SK-N-SH (cell line): ENCODE data around the gene ARAP1. TPM values are rescaled to one million over a fixed set of nuclear protein-coding genes. Genes with fewer than 3 reads are reported as not detected.

Source experiments
- CTCF ChIA-PET: fragments of 300-600, 350-600 bp; formaldehyde crosslinking; extraction: SDS; loops from one replicate; lab custom pipeline; 2021; lab: Yijun Ruan, JAX
- POLR2A ChIA-PET: fragments of 350-600 bp; sonication (Branson Sonifier 250); formaldehyde crosslinking; extraction: SDS; loops from one replicate; lab custom pipeline; 2020; ENCODE audit warnings: antibody characterized with exemption, inconsistent platforms; lab: Yijun Ruan, JAX
- DNase-seq: peaks from one replicate; pipeline ENCODE4 v3.0.0; 2012
- H2AFZ ChIP-seq: fragments of 200-600 bp; sonication (generic); 2 replicates; pipeline ENCODE4 v1.8.1; 2016; ENCODE audit warnings: antibody characterized with exemption, mild to moderate bottlenecking, low read depth
- H3F3A ChIP-seq: fragments of 200-600 bp; sonication (generic); replicated peaks from 2 replicates; pipeline ENCODE3; 2016; ENCODE audit warnings: antibody characterized with exemption, mild to moderate bottlenecking; ENCODE audit not compliant: insufficient read depth
- H3K27ac ChIP-seq, 2 experiments: fragments of 200-500 bp in 1 of 2; fragments of 200-600 bp in 1 of 2; sonication (Bioruptor generic) in 1 of 2; sonication (generic), shearing (Covaris generic) in 1 of 2; 2 replicates each; pipeline versions ENCODE4 v1.5.1 to v1.6.1; 2014 to 2016; ENCODE audit warnings: low read depth in 2 of 2, inconsistent platforms in 1 of 2, low read length in 1 of 2, mild to moderate bottlenecking in 1 of 2, mixed read lengths in 1 of 2
- H3K27me3 ChIP-seq: fragments of 200-600 bp; sonication (generic), shearing (Covaris generic); 2 replicates; pipeline ENCODE4 v1.6.1; 2016; ENCODE audit warnings: mixed run types; ENCODE audit not compliant: insufficient read depth
- H3K36me3 ChIP-seq, 2 experiments: fragments of 200-500 bp in 1 of 2; fragments of 200-600 bp in 1 of 2; sonication (Bioruptor generic) in 1 of 2; sonication (generic) in 1 of 2; replicated peaks in 1 of 2; 2 replicates each; pipeline versions ENCODE3 to v1.5.1; 2014 to 2016; ENCODE audit warnings: low read length in 1 of 2, mild to moderate bottlenecking in 1 of 2; ENCODE audit not compliant: insufficient read depth in 2 of 2, control insufficient read depth in 1 of 2
- H3K4me1 ChIP-seq, 2 experiments: fragments of 200-500 bp in 1 of 2; fragments of 200-600 bp in 1 of 2; sonication (Bioruptor generic) in 1 of 2; sonication (generic), shearing (Covaris generic) in 1 of 2; 2 replicates each; pipeline versions ENCODE4 v1.5.1 to v1.6.1; 2014 to 2016; ENCODE audit warnings: low read depth in 1 of 2, low read length in 1 of 2, mixed run types in 1 of 2; ENCODE audit not compliant: insufficient read depth in 2 of 2, control insufficient read depth in 1 of 2
- H3K4me2 ChIP-seq: fragments of 200-600 bp; sonication (generic), shearing (Covaris generic); 2 replicates; pipeline ENCODE4 v1.6.1; 2017; ENCODE audit warnings: mixed run types
- H3K4me3 ChIP-seq, 2 experiments: fragments of 200-500 bp in 1 of 2; fragments of 200-600 bp in 1 of 2; sonication (Bioruptor generic) in 1 of 2; sonication (generic), shearing (Covaris generic) in 1 of 2; 2 replicates each; pipeline versions ENCODE4 v1.5.1 to v1.8.1; 2014 to 2016; ENCODE audit warnings: low read depth in 2 of 2, inconsistent platforms in 1 of 2, low read length in 1 of 2, mild to moderate bottlenecking in 1 of 2, mixed read lengths in 1 of 2, moderate library complexity in 1 of 2
- H3K79me2 ChIP-seq: fragments of 200-600 bp; sonication (generic); 2 replicates; pipeline ENCODE4 v1.8.1; 2017; ENCODE audit warnings: mild to moderate bottlenecking; ENCODE audit not compliant: insufficient read depth
- H3K9ac ChIP-seq: fragments of 200-600 bp; sonication (generic); 2 replicates; pipeline ENCODE4 v1.6.1; 2017; ENCODE audit warnings: mixed run types
- H3K9me2 ChIP-seq: fragments of 200-600 bp; sonication (generic); 2 replicates; pipeline ENCODE4 v1.6.1; 2017; ENCODE audit warnings: mixed run types
- H3K9me3 ChIP-seq: fragments of 200-600 bp; sonication (generic); 2 replicates; pipeline ENCODE4 v1.6.1; 2017; ENCODE audit warnings: mixed run types, mild to moderate bottlenecking, moderate library complexity
- H4K20me1 ChIP-seq: fragments of 200-600 bp; sonication (generic); 2 replicates; pipeline ENCODE4 v1.6.1; 2017; ENCODE audit warnings: mild to moderate bottlenecking, mixed run types; ENCODE audit not compliant: insufficient read depth
- CHD2 ChIP-seq: fragments of 150-350 bp; IDR thresholded peaks from 2 replicates; pipeline ENCODE4 v1.6.1; 2018; ENCODE audit warnings: low read length; ENCODE audit not compliant: partially characterized antibody
- EZH2phosphoT487 ChIP-seq: fragments of 200-600 bp; sonication (generic); IDR thresholded peaks from 2 replicates; pipeline ENCODE4 v1.6.1; 2017; ENCODE audit warnings: low read depth, mixed run types, mild to moderate bottlenecking, antibody characterized with exemption, moderate library complexity, borderline replicate concordance
- FOSL2 ChIP-seq: IDR thresholded peaks from 2 replicates; pipeline ENCODE4 v1.4.0; 2012; ENCODE audit warnings: low read depth, mild to moderate bottlenecking, moderate library complexity, borderline replicate concordance
- FOXJ3 ChIP-seq: sonication (generic); formaldehyde crosslinking; IDR thresholded peaks from 2 replicates; pipeline ENCODE4 v1.5.1; 2020; ENCODE audit warnings: mild to moderate bottlenecking, missing genetic modification reagents
- GABPA ChIP-seq: IDR thresholded peaks from 2 replicates; pipeline ENCODE4 v1.4.0; 2012; ENCODE audit warnings: low read depth, mild to moderate bottlenecking
- JUND ChIP-seq: IDR thresholded peaks from 2 replicates; pipeline ENCODE4 v1.4.0; 2012
- NFIC ChIP-seq: IDR thresholded peaks from 2 replicates; pipeline ENCODE4 v1.4.0; 2012; ENCODE audit warnings: borderline replicate concordance
- NRF1 ChIP-seq: IDR thresholded peaks from 2 replicates; pipeline ENCODE4 v1.6.1; 2012; ENCODE audit warnings: low read depth, mild to moderate bottlenecking, low read length
- POLR2AphosphoS5 ChIP-seq: IDR thresholded peaks from 2 replicates; pipeline ENCODE4 v1.6.1; 2012; ENCODE audit warnings: low read depth, low read length
- RCOR1 ChIP-seq: fragments of 150-350 bp; IDR thresholded peaks from 2 replicates; pipeline ENCODE4 v1.6.1; 2017; ENCODE audit warnings: antibody characterized with exemption, low read length
- RXRA ChIP-seq: IDR thresholded peaks from 2 replicates; pipeline ENCODE4 v1.4.0; 2012; ENCODE audit warnings: low read depth, mild to moderate bottlenecking, borderline replicate concordance
- SIN3A ChIP-seq: IDR thresholded peaks from 2 replicates; pipeline ENCODE4 v1.6.1; 2012; ENCODE audit warnings: low read depth, mild to moderate bottlenecking, low read length, moderate library complexity, borderline replicate concordance
- SMC3 ChIP-seq: IDR thresholded peaks from 2 replicates; pipeline ENCODE4 v1.6.1; 2012; ENCODE audit warnings: low read depth, low read length, improper control_type of control experiment
- TAF1 ChIP-seq: IDR thresholded peaks from 2 replicates; pipeline ENCODE4 v1.6.1; 2012; ENCODE audit warnings: low read depth, mild to moderate bottlenecking, low read length, moderate library complexity, borderline replicate concordance
- TCF12 ChIP-seq: IDR thresholded peaks from 2 replicates; pipeline ENCODE4 v1.4.0; 2012
- TEAD4 ChIP-seq: IDR thresholded peaks from 2 replicates; pipeline ENCODE4 v1.4.0; 2012; ENCODE audit warnings: mild to moderate bottlenecking, borderline replicate concordance; ENCODE audit not compliant: insufficient read depth
- YY1 ChIP-seq: IDR thresholded peaks from 2 replicates; pipeline ENCODE4 v1.4.0; 2012; ENCODE audit warnings: low read depth, mild to moderate bottlenecking
- WGBS: methylation state at CpG from one replicate; pipeline ENCODE4 v1.1.6; 2017; ENCODE audit warnings: low lambda C conversion rate; 5-methylcytosine and 5-hydroxymethylcytosine counted together
- polyA plus RNA-seq, 3 experiments: library from polyadenylated mRNA; depleted of rRNA; stranded (reverse); fragments of >200 nt; gene quantifications; 2 replicates each; pipeline ENCODE4 v1.2.3, GENCODE V29; 2012
- TF ChIP-seq, protein P1 (sequence below): IDR thresholded peaks from 2 replicates; pipeline ENCODE4 v1.4.0; 2012; ENCODE audit warnings: low read depth, borderline replicate concordance
- TF ChIP-seq, protein P2 (sequence below): fragments of 200-600 bp; sonication (generic); IDR thresholded peaks from 2 replicates; pipeline ENCODE4 v1.6.1; 2017; ENCODE audit warnings: antibody characterized with exemption, mild to moderate bottlenecking, moderate library complexity
- TF ChIP-seq, protein P3 (sequence below): fragments of 150-350 bp; IDR thresholded peaks from 2 replicates; pipeline ENCODE4 v1.6.1; 2016; ENCODE audit warnings: mild to moderate bottlenecking, low read depth, low read length
- TF ChIP-seq, protein P4 (sequence below): IDR thresholded peaks from 2 replicates; pipeline ENCODE4 v1.6.1; 2012; ENCODE audit warnings: mild to moderate bottlenecking, low read depth, low read length, moderate library complexity
- TF ChIP-seq, protein P5 (sequence below): IDR thresholded peaks from 2 replicates; pipeline ENCODE4; 2012
- TF ChIP-seq, protein P6 (sequence below): IDR thresholded peaks from 2 replicates; pipeline ENCODE4 v1.4.0; 2012; ENCODE audit warnings: low read depth

ARAP1 gene
- polyA plus RNA-seq, 1 of the 3 experiments (the other 2 are of a cell fraction): 56.6 TPM

DNA sequence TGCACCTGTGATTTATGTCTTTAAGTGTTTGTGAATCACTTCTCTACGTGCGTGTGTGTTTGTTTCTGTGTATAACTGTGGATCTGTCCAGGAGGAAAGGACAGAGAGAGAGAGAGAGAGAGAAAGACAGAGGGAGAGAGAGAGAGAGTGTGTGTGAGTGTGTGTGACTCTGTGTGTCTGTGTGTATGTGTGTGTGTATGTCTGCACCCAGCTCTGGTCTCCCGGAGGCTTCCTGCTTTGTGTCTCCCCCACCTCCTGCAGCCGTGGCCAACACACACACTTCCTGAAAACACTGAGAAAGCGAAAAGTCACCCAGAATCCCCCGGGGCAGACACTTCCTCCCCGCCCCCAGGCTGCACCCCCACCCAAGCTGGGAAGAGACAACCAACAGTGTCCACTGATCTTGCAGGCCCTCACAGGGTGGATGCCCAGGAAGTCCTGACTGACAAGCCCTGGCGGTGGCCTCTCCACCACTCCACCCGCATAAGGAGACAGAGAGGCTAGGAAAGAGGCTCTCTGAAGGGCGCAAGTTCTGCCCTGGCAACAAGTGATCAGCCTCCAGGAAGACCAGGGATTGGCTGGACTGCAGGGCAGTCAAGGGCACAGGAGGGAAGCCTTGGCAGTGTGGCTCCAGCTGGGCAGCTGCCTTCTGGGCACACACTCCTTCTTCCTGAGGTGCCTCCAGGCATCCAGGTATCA lies 30.0 kb downstream of the ARAP1 start:
- peak; percentile 92 for DNase-seq
- H2AFZ ChIP-seq: peak overlapping the region; percentile 61
- H3K79me2 ChIP-seq: peaks cover 61% of the 10 kb centered on the region
- H3K9me2 ChIP-seq: no peaks in the 10 kb centered on the region
- H3K4me3 ChIP-seq: peak overlapping the region; percentile 50 to 65
- H3K4me1 ChIP-seq: peaks cover 13 to 53% of the 10 kb centered on the region in 2 experiments
- H3K4me2 ChIP-seq: peak overlapping the region; percentile 96
- WGBS: 6% methylated on average over 9 of the region's 10 CpGs
- H3F3A ChIP-seq: no peaks in the 10 kb centered on the region
- H3K27me3 ChIP-seq: no peaks in the 10 kb centered on the region
- ChIA-PET CTCF (interaction anchor here (0.9 to 18.2 kb wide), 11 partner anchors 13 to 567 kb away, joined by 3 to 198 read pairs (median 4); partner anchors contain the start of gene STARD10), POLR2A (interaction anchor here (0.9 to 1.0 kb wide), 2 partner anchors 25 to 64 kb away, joined by 5 read pairs; no protein-coding TSS in a partner anchor)
- H3K36me3 ChIP-seq: peaks cover 0 to 4% of the 10 kb centered on the region in 2 experiments
- H4K20me1 ChIP-seq: peaks cover 20% of the 10 kb centered on the region
- H3K9ac ChIP-seq: peak overlapping the region; percentile 65
- H3K9me3 ChIP-seq: no peaks in the 10 kb centered on the region
- H3K27ac ChIP-seq: peak overlapping the region; percentile 65 to 96
- TF ChIP-seq CHD2 (peak; percentile 33), SIN3A (peak; percentile 75; the same call in 1 of the 2 replicates), YY1 (no peak), NFIC (no peak), GABPA (no peak), FOSL2 (no peak), RCOR1 (no peak), SMC3 (no peak), JUND (no peak), NRF1 (no peak), TAF1 (peak; percentile 73; the same call in 1 of the 2 replicates), RXRA (no peak), TEAD4 (no peak), POLR2AphosphoS5 (peak; percentile 15; the same call in 1 of the 2 replicates), FOXJ3 (CRISPR knock-in tag) (0 out of 2 replicates have a peak, but pooled peaks have one; percentile 27), TCF12 (no peak), EZH2phosphoT487 (no peak)
- TF ChIP-seq, protein P1, sequence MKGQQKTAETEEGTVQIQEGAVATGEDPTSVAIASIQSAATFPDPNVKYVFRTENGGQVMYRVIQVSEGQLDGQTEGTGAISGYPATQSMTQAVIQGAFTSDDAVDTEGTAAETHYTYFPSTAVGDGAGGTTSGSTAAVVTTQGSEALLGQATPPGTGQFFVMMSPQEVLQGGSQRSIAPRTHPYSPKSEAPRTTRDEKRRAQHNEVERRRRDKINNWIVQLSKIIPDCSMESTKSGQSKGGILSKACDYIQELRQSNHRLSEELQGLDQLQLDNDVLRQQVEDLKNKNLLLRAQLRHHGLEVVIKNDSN: no peak
- TF ChIP-seq, protein P2, sequence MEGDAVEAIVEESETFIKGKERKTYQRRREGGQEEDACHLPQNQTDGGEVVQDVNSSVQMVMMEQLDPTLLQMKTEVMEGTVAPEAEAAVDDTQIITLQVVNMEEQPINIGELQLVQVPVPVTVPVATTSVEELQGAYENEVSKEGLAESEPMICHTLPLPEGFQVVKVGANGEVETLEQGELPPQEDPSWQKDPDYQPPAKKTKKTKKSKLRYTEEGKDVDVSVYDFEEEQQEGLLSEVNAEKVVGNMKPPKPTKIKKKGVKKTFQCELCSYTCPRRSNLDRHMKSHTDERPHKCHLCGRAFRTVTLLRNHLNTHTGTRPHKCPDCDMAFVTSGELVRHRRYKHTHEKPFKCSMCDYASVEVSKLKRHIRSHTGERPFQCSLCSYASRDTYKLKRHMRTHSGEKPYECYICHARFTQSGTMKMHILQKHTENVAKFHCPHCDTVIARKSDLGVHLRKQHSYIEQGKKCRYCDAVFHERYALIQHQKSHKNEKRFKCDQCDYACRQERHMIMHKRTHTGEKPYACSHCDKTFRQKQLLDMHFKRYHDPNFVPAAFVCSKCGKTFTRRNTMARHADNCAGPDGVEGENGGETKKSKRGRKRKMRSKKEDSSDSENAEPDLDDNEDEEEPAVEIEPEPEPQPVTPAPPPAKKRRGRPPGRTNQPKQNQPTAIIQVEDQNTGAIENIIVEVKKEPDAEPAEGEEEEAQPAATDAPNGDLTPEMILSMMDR: no peak
- TF ChIP-seq, protein P3, sequence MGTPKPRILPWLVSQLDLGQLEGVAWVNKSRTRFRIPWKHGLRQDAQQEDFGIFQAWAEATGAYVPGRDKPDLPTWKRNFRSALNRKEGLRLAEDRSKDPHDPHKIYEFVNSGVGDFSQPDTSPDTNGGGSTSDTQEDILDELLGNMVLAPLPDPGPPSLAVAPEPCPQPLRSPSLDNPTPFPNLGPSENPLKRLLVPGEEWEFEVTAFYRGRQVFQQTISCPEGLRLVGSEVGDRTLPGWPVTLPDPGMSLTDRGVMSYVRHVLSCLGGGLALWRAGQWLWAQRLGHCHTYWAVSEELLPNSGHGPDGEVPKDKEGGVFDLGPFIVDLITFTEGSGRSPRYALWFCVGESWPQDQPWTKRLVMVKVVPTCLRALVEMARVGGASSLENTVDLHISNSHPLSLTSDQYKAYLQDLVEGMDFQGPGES: peak; percentile 38; the same call in 1 of the 2 replicates
- TF ChIP-seq, protein P4, sequence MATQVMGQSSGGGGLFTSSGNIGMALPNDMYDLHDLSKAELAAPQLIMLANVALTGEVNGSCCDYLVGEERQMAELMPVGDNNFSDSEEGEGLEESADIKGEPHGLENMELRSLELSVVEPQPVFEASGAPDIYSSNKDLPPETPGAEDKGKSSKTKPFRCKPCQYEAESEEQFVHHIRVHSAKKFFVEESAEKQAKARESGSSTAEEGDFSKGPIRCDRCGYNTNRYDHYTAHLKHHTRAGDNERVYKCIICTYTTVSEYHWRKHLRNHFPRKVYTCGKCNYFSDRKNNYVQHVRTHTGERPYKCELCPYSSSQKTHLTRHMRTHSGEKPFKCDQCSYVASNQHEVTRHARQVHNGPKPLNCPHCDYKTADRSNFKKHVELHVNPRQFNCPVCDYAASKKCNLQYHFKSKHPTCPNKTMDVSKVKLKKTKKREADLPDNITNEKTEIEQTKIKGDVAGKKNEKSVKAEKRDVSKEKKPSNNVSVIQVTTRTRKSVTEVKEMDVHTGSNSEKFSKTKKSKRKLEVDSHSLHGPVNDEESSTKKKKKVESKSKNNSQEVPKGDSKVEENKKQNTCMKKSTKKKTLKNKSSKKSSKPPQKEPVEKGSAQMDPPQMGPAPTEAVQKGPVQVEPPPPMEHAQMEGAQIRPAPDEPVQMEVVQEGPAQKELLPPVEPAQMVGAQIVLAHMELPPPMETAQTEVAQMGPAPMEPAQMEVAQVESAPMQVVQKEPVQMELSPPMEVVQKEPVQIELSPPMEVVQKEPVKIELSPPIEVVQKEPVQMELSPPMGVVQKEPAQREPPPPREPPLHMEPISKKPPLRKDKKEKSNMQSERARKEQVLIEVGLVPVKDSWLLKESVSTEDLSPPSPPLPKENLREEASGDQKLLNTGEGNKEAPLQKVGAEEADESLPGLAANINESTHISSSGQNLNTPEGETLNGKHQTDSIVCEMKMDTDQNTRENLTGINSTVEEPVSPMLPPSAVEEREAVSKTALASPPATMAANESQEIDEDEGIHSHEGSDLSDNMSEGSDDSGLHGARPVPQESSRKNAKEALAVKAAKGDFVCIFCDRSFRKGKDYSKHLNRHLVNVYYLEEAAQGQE: 0 out of 2 replicates have a peak, but pooled peaks have one; percentile 4
- TF ChIP-seq, protein P5, sequence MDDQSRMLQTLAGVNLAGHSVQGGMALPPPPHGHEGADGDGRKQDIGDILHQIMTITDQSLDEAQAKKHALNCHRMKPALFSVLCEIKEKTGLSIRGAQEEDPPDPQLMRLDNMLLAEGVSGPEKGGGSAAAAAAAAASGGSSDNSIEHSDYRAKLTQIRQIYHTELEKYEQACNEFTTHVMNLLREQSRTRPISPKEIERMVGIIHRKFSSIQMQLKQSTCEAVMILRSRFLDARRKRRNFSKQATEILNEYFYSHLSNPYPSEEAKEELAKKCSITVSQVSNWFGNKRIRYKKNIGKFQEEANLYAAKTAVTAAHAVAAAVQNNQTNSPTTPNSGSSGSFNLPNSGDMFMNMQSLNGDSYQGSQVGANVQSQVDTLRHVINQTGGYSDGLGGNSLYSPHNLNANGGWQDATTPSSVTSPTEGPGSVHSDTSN: peak; percentile 58
- TF ChIP-seq, protein P6, sequence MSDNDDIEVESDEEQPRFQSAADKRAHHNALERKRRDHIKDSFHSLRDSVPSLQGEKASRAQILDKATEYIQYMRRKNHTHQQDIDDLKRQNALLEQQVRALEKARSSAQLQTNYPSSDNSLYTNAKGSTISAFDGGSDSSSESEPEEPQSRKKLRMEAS: peak; percentile 41; the same call in 1 of the 2 replicates
